Measurements from ENCODE around the gene SP9. TPM values are rescaled to one million over a fixed set of nuclear protein-coding genes. Genes with fewer than 3 reads are reported as not detected.

SP9 gene
- total and polyA plus RNA-seq, 9 of the 15 experiments (the other 6 are each of a cell fraction or from before 2014, with no cell fraction given): 0.04 to 0.23 (median 0.11) TPM; not detected in 3

GRCh38 chr2:174324530-174324929, 10.2 kb upstream of the SP9 start:
- WGBS (ENCODE audit: insufficient coverage, low coverage, missing lambda C conversion rate): 83% methylated on average over 2 of the region's 2 CpGs
- H3K79me2 ChIP-seq (ENCODE audit: control insufficient read depth, insufficient read depth, low read length): no peaks in the 10 kb centered on the region
- no peaks in the 10 kb centered on the region for H4K20me1 ChIP-seq (replicated peaks; ENCODE audit: control insufficient read depth, insufficient read depth, low read length)
- TF ChIP-seq MITF (IDR thresholded peaks at IDR 0.05) (no peak), NFIC (IDR thresholded peaks at IDR 0.05) (0 out of 2 replicates have a peak, but pooled peaks have one; percentile 16), SP1 (CRISPR knock-in tag; IDR thresholded peaks at IDR 0.05) (0 out of 2 replicates have a peak, but pooled peaks have one; percentile 11), DLX4 (CRISPR knock-in tag; IDR thresholded peaks at IDR 0.05) (no peak), JUNB (CRISPR knock-in tag; conservative IDR thresholded peaks at IDR 0.05) (no peak)
- peaks cover 8 to 24% of the 10 kb centered on the region in 2 experiments; a peak in 3 of 5 replicates for H3K4me1 ChIP-seq (replicated peaks in 1 of 2; ENCODE audit: control insufficient read depth in 2 of 2, insufficient read depth in 2 of 2, low read length in 2 of 2)
- no peaks in the 10 kb centered on the region for H3K9me3 ChIP-seq (replicated peaks; ENCODE audit: control insufficient read depth, insufficient read depth, low read depth, low read length)
- no peaks in the 10 kb centered on the region for H3K9me1 ChIP-seq (ENCODE audit: control insufficient read depth, insufficient read depth, low read length)
- H3K36me3 ChIP-seq (ENCODE audit: control insufficient read depth, insufficient read depth, low read length): no peaks in the 10 kb centered on the region
- no peak overlapping the region for H3K4me3 ChIP-seq
- intact Hi-C loops (cut with micrococcal nuclease): no loop called here
- H3K27ac ChIP-seq (ENCODE audit: extremely low read depth, low read depth, low read length): no peak overlapping the region
- ChIA-PET CTCF (ENCODE audit: low intra/inter-chr PET ratio) (no interaction called here), POLR2A (no interaction called here)
- no peak for DNase-seq (ENCODE audit: extremely low read depth in 1 of 4, low spot score in 3 of 4)
- no peak overlapping the region for H2AFZ ChIP-seq (ENCODE audit: low read depth, low read length)
- ATAC-seq: no peak
- H3K9ac ChIP-seq (ENCODE audit: insufficient read depth in 1 of 2, low read depth in 2 of 2, low read length in 2 of 2): no peak overlapping the region
- H3K27me3 ChIP-seq (ENCODE audit: control insufficient read depth in 2 of 2, insufficient read depth in 2 of 2, low read length in 2 of 2): peaks cover 15 to 27% of the 10 kb centered on the region in 2 experiments
- FAIRE-seq: peak; percentile 49
- BruUV-seq (replicated peaks): no TSS peak
- no peak overlapping the region for H3K4me2 ChIP-seq (ENCODE audit: insufficient read depth, low read length)
- in situ Hi-C loops (cut with MboI): loop anchor here (10.0 kb wide), 1 partner anchor 170 kb away; no protein-coding TSS in a partner anchor
